Colonic mucosa (tissue), 4 donors: Measurements from ENCODE around the gene TADA3. TPM values are rescaled to one million over a fixed set of nuclear protein-coding genes. Genes with fewer than 3 reads are reported as not detected.

Experiments used
- DNase-seq: peaks from one replicate; pipeline ENCODE4 v3.0.0-alpha.2; 2020
- H3K27ac ChIP-seq: fragments of 200-600 bp; one replicate; pipeline ENCODE4 v1.8.0; 2021
- H3K27me3 ChIP-seq: fragments of 200-600 bp; one replicate; pipeline ENCODE4 v1.8.0; 2021
- H3K36me3 ChIP-seq: fragments of 200-600 bp; one replicate; pipeline ENCODE4 v1.8.0; 2021
- H3K4me1 ChIP-seq: fragments of 200-600 bp; one replicate; pipeline ENCODE4 v1.8.0; 2021; ENCODE audit warnings: mild to moderate bottlenecking
- H3K4me3 ChIP-seq: fragments of 200-600 bp; one replicate; pipeline ENCODE4 v1.8.0; 2021
- H3K9ac ChIP-seq, 2 donors: one replicate each; pipeline ENCODE4 v1.7.0; 2013; ENCODE audit warnings: control low read depth in 2 of 2, low read depth in 2 of 2, low read length in 2 of 2
- H3K9me3 ChIP-seq: fragments of 200-600 bp; one replicate; pipeline ENCODE4 v1.8.0; 2021
- intact Hi-C: fragments of 100-400 bp; cut with DNase I; formaldehyde crosslinking; loops from one replicate; pipeline ENCODE4 v1.14.1; 2022
- total RNA-seq, 2 donors: library from RNA; stranded (reverse); fragmentation: NEBNext Ultra II Directional in 1 of 2; extraction: Animal tissue kit (Norgen Biotek cat#: 25700) in 1 of 2; gene quantifications; one replicate each; pipeline ENCODE4 v1.2.1, GENCODE V29; 2021
- TF ChIP-seq, protein P1 (sequence below): fragments of 200-600 bp; IDR thresholded peaks from one replicate; pipeline ENCODE4 v1.8.0; 2022; ENCODE audit warnings: antibody characterized with exemption, mild to moderate bottlenecking
- donor health status: healthy.
- donor health status: DM: no; HTN: no; CAD: no.
- donor health status: DM: no; HTN: no; CAD: no.

The TADA3 gene
- total RNA-seq, 2 donors from 2014 or later = 60.1 to 66.4 TPM

- intact Hi-C loops = no loop called here
- no peaks in the 10 kb centered on the region for H3K9me3 ChIP-seq
- peaks cover 7% of the 10 kb centered on the region for H3K4me1 ChIP-seq
- peak overlapping the region; percentile 77 to 94 for H3K9ac ChIP-seq
- TF ChIP-seq, protein P1, sequence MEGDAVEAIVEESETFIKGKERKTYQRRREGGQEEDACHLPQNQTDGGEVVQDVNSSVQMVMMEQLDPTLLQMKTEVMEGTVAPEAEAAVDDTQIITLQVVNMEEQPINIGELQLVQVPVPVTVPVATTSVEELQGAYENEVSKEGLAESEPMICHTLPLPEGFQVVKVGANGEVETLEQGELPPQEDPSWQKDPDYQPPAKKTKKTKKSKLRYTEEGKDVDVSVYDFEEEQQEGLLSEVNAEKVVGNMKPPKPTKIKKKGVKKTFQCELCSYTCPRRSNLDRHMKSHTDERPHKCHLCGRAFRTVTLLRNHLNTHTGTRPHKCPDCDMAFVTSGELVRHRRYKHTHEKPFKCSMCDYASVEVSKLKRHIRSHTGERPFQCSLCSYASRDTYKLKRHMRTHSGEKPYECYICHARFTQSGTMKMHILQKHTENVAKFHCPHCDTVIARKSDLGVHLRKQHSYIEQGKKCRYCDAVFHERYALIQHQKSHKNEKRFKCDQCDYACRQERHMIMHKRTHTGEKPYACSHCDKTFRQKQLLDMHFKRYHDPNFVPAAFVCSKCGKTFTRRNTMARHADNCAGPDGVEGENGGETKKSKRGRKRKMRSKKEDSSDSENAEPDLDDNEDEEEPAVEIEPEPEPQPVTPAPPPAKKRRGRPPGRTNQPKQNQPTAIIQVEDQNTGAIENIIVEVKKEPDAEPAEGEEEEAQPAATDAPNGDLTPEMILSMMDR = no peak
- peaks cover 7% of the 10 kb centered on the region for H3K36me3 ChIP-seq
- H3K27me3 ChIP-seq = no peaks in the 10 kb centered on the region
- H3K27ac ChIP-seq = peak overlapping the region; percentile 89
- DNase-seq = peak; percentile 69
- H3K4me3 ChIP-seq = peak overlapping the region; percentile 61
Observed at GRCh38 chr3:9809239-9809614, 17.0 kb upstream of the TADA3 start.

- Histone ChIP-seq H3K4me1 (peaks cover 7% of the 10 kb centered on the region), H3K9ac (peak overlapping the region in 1 of 2 donors; percentile 77), H3K36me3 (peaks cover 14% of the 10 kb centered on the region), H3K27me3 (no peaks in the 10 kb centered on the region), H3K9me3 (no peaks in the 10 kb centered on the region), H3K4me3 (no peak overlapping the region), H3K27ac (peak overlapping the region; percentile 89)
- DNase-seq = no peak
- TF ChIP-seq, protein P1 = no peak
- intact Hi-C loops = no loop called here
Observed at GRCh38 chr3:9808345-9809037, 16.2 kb upstream of the TADA3 start.

DNA sequence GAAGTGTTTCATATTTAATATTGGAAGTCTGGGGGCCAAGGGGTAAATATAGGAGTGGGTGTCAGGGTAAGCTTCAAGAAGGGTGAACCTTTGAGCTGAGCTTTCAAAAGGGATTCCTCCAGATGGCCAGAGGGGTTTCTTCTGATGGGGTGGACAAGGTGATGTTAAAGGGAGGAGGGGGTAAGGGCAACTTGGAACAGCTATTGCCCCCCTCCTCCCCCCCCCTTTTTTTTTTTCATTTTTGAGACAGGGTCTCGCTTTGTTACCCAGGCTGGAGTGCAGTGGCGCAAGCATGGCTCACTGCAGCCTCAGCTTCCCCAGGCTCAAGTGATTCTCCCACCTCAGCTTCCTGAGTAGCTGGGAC is 15.7 kb upstream of the TADA3 start:
- Histone ChIP-seq H3K27me3 (no peaks in the 10 kb centered on the region), H3K9me3 (no peaks in the 10 kb centered on the region), H3K4me1 (peaks cover 7% of the 10 kb centered on the region), H3K27ac (no peak overlapping the region), H3K9ac (no peak overlapping the region), H3K36me3 (peaks cover 19% of the 10 kb centered on the region), H3K4me3 (no peak overlapping the region)
- DNase-seq = no peak
- intact Hi-C loops = no loop called here
- TF ChIP-seq, protein P1 = no peak

GRCh38 chr3:9806688-9807589 is 14.7 kb upstream of the TADA3 start:
- Histone ChIP-seq H3K4me3 (no peak overlapping the region), H3K27ac (no peak overlapping the region), H3K36me3 (peaks cover 23% of the 10 kb centered on the region), H3K9me3 (no peaks in the 10 kb centered on the region), H3K4me1 (peaks cover 7% of the 10 kb centered on the region), H3K9ac (no peak overlapping the region), H3K27me3 (no peaks in the 10 kb centered on the region)
- intact Hi-C loops = no loop called here
- no peak for DNase-seq
- TF ChIP-seq, protein P1 = no peak

DNA sequence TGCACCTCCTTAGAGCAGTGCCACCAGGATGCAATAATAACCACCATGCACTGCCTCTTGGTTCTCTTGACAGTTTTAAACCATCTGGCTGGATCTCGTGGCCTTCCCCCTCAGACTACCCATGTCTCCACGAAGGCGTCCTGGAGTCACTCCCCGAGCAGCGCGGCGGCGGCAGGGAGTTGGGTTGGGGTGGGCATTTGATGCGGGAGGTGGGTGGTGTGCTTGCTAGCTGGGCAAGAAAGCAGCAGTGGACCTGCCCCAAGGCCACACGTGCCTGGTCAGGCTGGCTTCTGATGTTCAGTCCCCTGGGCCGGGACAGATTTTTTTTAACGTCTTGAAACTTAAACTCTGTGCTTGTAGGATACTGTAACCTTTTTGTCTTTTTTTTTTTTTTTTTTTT is 13.9 kb upstream of the TADA3 start:
- Histone ChIP-seq H3K36me3 (peaks cover 28% of the 10 kb centered on the region), H3K9me3 (no peaks in the 10 kb centered on the region), H3K27ac (no peak overlapping the region), H3K4me3 (no peak overlapping the region), H3K27me3 (no peaks in the 10 kb centered on the region), H3K4me1 (peaks cover 7% of the 10 kb centered on the region), H3K9ac (no peak overlapping the region)
- DNase-seq = no peak
- intact Hi-C loops = no loop called here
- TF ChIP-seq, protein P1 = no peak
